B cell (primary cell): ENCODE measurements around the gene RCSD1. TPM values are rescaled to one million over a fixed set of nuclear protein-coding genes. Genes with fewer than 3 reads are reported as not detected.

ENCODE experiments used
- ATAC-seq: fragments of 200-7000 bp; cut with Tn5 transposase; one replicate; pipeline ENCODE4 v1.10.0; 2021; ENCODE audit warnings: low read depth, mild to moderate bottlenecking, moderate number of reproducible peaks, moderate library complexity
- CTCF ChIA-PET: fragments of 350-600 bp; sonication (Branson Sonifier 250); formaldehyde crosslinking; loops from one replicate; lab custom pipeline; 2021; ENCODE audit warnings: antibody characterized with exemption, inconsistent platforms; lab: Charles Lee
- POLR2A ChIA-PET: fragments of 350-600 bp; sonication (Branson Sonifier 250); formaldehyde crosslinking; loops from one replicate; lab custom pipeline; 2021; ENCODE audit warnings: antibody characterized with exemption; lab: Charles Lee
- DNase-seq: peaks from one replicate; pipeline ENCODE4 v3.0.0; 2013
- H2AFZ ChIP-seq: 2 replicates; pipeline ENCODE4 v1.6.1; 2012; ENCODE audit warnings: mild to moderate bottlenecking, low read depth, low read length; ENCODE audit not compliant: insufficient read depth, poor library complexity, severe bottlenecking
- H3K27ac ChIP-seq, 2 donors: 1 replicate in 1 of 2; 2 replicates in 1 of 2; pipeline ENCODE4 v1.5.1; 2012 to 2013; ENCODE audit warnings: low read length in 2 of 2, mild to moderate bottlenecking in 2 of 2, moderate library complexity in 1 of 2
- H3K27me3 ChIP-seq, 4 experiments: fragments of 200-600 bp in 1 of 4; sonication (generic) in 1 of 4; replicated peaks in 1 of 4; 1 replicate in 2 of 4; 2 replicates in 2 of 4; pipeline versions ENCODE4 v1.6.1 to v1.7.0; 2013 to 2016; ENCODE audit warnings: low read length in 3 of 4, mild to moderate bottlenecking in 2 of 4, mixed read lengths in 1 of 4, moderate library complexity in 1 of 4; ENCODE audit not compliant: insufficient read depth in 4 of 4, control insufficient read depth in 3 of 4; ENCODE audit errors: control extremely low read depth in 1 of 4
- H3K36me3 ChIP-seq, 2 experiments: replicated peaks in 1 of 2; 1 replicate in 1 of 2; 2 replicates in 1 of 2; pipeline versions ENCODE4 v1.6.1 to v1.7.1; 2013; ENCODE audit warnings: low read length in 1 of 2; ENCODE audit not compliant: insufficient read depth in 2 of 2, control insufficient read depth in 1 of 2; ENCODE audit errors: control extremely low read depth in 1 of 2, extremely low read depth in 1 of 2
- H3K4me1 ChIP-seq, 2 donors: fragments of 200-600 bp in 1 of 2; sonication (generic) in 1 of 2; 1 replicate in 1 of 2; 2 replicates in 1 of 2; pipeline versions ENCODE4 v1.5.1 to v1.6.1; 2013 to 2017; ENCODE audit warnings: low read length in 2 of 2; ENCODE audit not compliant: control insufficient read depth in 2 of 2, insufficient read depth in 2 of 2
- H3K4me2 ChIP-seq: replicated peaks from 2 replicates; pipeline ENCODE3; 2012; ENCODE audit warnings: mild to moderate bottlenecking, low read depth, low read length; ENCODE audit not compliant: poor library complexity, severe bottlenecking
- H3K4me3 ChIP-seq, 5 experiments: fragments of 200-600 bp in 1 of 5; sonication (generic) in 1 of 5; 1 replicate in 3 of 5; 2 replicates in 2 of 5; pipeline versions ENCODE4 v1.5.1 to v1.7.0; 2011 to 2016; ENCODE audit warnings: low read length in 4 of 5, mild to moderate bottlenecking in 4 of 5, low read depth in 2 of 5, control low read depth in 1 of 5, moderate library complexity in 1 of 5; ENCODE audit not compliant: insufficient read depth in 1 of 5; ENCODE audit errors: control extremely low read depth in 1 of 5, extremely low read depth in 1 of 5
- H3K79me2 ChIP-seq: fragments of 200-600 bp; sonication (generic); one replicate; pipeline ENCODE4 v1.6.0; 2016; ENCODE audit warnings: low read length; ENCODE audit not compliant: control insufficient read depth, insufficient read depth
- H3K9ac ChIP-seq: fragments of 200-600 bp; sonication (generic); 2 replicates; pipeline ENCODE4 v1.6.1; 2017; ENCODE audit warnings: mild to moderate bottlenecking, low read length, moderate library complexity
- H3K9me3 ChIP-seq, 3 donors: one replicate each; pipeline versions ENCODE4 v1.6.1 to v1.7.1; 2013; ENCODE audit warnings: low read length in 2 of 3; ENCODE audit not compliant: control insufficient read depth in 2 of 3, insufficient read depth in 1 of 3; ENCODE audit errors: control extremely low read depth in 1 of 3
- H4K20me1 ChIP-seq: 2 replicates; pipeline ENCODE4 v1.6.0; 2012; ENCODE audit warnings: mild to moderate bottlenecking, low read length; ENCODE audit not compliant: insufficient read depth, control insufficient read depth, poor library complexity, severe bottlenecking
- H3K27ac Mint-ChIP-seq: one replicate; pipeline ENCODE4 v1.8.0; 2021; ENCODE audit warnings: mixed read lengths
- H3K27me3 Mint-ChIP-seq: one replicate; pipeline ENCODE4 v1.8.0; 2021; ENCODE audit warnings: mixed read lengths
- H3K4me1 Mint-ChIP-seq: one replicate; pipeline ENCODE4 v1.8.0; 2021; ENCODE audit warnings: mixed read lengths
- H3K4me3 Mint-ChIP-seq: one replicate; pipeline ENCODE4 v1.8.0; 2021; ENCODE audit warnings: mixed read lengths
- H3K9me3 Mint-ChIP-seq: one replicate; pipeline ENCODE4 v1.8.0; 2022; ENCODE audit warnings: mixed read lengths; ENCODE audit not compliant: insufficient read depth
- EZH2 ChIP-seq: IDR thresholded peaks from 2 replicates; pipeline ENCODE4 v1.6.1; 2012; ENCODE audit warnings: borderline replicate concordance, low read depth, mild to moderate bottlenecking, moderate library complexity, low read length; ENCODE audit not compliant: insufficient read depth, poor library complexity, severe bottlenecking
- WGBS: methylation state at CpG from one replicate; pipeline ENCODE4 v1.1.5; 2013; ENCODE audit warnings: missing lambda C conversion rate; ENCODE audit not compliant: insufficient coverage; 5-methylcytosine and 5-hydroxymethylcytosine counted together
- intact Hi-C: fragments of 100-400 bp; cut with micrococcal nuclease; formaldehyde crosslinking; loops from one replicate; pipeline ENCODE4 v1.10.0; 2022
- polyA plus RNA-seq: library from polyadenylated mRNA; depleted of rRNA; stranded (reverse); fragments of >200 nt; gene quantifications from 2 replicates; pipeline ENCODE4 v1.2.3, GENCODE V29; 2012
- total RNA-seq, 2 donors: library from RNA; stranded (reverse); fragments of 120-200 nt in 1 of 2; gene quantifications; 1 replicate in 1 of 2; 2 replicates in 1 of 2; pipeline versions ENCODE4 v1.2.3 to v1.2.4, GENCODE V29; 2013 to 2022
- TF ChIP-seq, protein P1 (sequence below): fragments of 200-600 bp; IDR thresholded peaks from one replicate; pipeline ENCODE4 v1.8.0; 2022; ENCODE audit warnings: antibody characterized with exemption, mild to moderate bottlenecking

The RCSD1 gene
- total and polyA plus RNA-seq, 2 donors (not counting 1 experiment from before 2014, with no cell fraction given): 129 to 525 TPM

DNA sequence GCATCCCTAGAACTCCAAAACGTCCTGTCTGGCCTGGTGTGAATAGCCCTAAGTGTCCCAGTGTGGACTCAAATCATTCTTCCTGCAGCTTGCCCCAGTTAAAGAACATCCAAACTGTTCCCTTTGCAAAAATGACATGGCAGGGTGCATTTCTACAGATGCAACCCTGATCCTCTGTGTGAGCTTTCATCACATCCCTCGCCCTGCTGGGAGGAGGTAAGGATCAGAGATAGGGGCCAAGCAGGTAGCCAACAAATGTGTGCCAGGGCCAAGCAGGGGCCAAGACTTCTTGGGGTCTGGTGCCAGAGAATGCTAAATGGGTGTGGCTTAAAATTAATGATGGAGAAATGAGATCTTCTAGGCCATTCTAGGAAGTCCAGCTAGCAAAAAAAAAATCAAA is 64.7 kb downstream of the RCSD1 start:
- intact Hi-C loops: no loop called here
- no peak overlapping the region for H3K4me3 ChIP-seq
- H2AFZ ChIP-seq: no peak overlapping the region
- H3K79me2 ChIP-seq: peaks cover 64% of the 10 kb centered on the region
- no peaks in the 10 kb centered on the region for H3K27me3 ChIP-seq
- TF ChIP-seq, protein P1, sequence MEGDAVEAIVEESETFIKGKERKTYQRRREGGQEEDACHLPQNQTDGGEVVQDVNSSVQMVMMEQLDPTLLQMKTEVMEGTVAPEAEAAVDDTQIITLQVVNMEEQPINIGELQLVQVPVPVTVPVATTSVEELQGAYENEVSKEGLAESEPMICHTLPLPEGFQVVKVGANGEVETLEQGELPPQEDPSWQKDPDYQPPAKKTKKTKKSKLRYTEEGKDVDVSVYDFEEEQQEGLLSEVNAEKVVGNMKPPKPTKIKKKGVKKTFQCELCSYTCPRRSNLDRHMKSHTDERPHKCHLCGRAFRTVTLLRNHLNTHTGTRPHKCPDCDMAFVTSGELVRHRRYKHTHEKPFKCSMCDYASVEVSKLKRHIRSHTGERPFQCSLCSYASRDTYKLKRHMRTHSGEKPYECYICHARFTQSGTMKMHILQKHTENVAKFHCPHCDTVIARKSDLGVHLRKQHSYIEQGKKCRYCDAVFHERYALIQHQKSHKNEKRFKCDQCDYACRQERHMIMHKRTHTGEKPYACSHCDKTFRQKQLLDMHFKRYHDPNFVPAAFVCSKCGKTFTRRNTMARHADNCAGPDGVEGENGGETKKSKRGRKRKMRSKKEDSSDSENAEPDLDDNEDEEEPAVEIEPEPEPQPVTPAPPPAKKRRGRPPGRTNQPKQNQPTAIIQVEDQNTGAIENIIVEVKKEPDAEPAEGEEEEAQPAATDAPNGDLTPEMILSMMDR: no peak
- TF ChIP-seq EZH2: no peak
- H4K20me1 ChIP-seq: peaks cover 94% of the 10 kb centered on the region
- peaks cover 10 to 96% of the 10 kb centered on the region in 2 experiments for H3K36me3 ChIP-seq
- DNase-seq (no peak), ATAC-seq (no peak)
- Mint-ChIP-seq H3K4me1 (peaks cover 14% of the 10 kb centered on the region), H3K27ac (peak overlapping the region; percentile 12), H3K4me3 (no peak overlapping the region), H3K9me3 (no peaks in the 10 kb centered on the region), H3K27me3 (no peaks in the 10 kb centered on the region)
- no peaks in the 10 kb centered on the region for H3K9me3 ChIP-seq
- POLR2A ChIA-PET: interaction anchor here (0.6 to 0.7 kb wide), 2 partner anchors 27 to 40 kb away, joined by 3 to 4 read pairs; no protein-coding TSS in a partner anchor
- CTCF ChIA-PET: interaction anchor here (1.8 to 3.7 kb wide), 3 partner anchors 13 to 94 kb away, joined by 5 to 20 read pairs (median 10); no protein-coding TSS in a partner anchor
- H3K4me2 ChIP-seq: no peak overlapping the region
- WGBS: 95% methylated on average over 2 of the region's 2 CpGs
- no peak overlapping the region for H3K9ac ChIP-seq
- peak overlapping the region in 1 of 2 donors; percentile 23 for H3K27ac ChIP-seq
- H3K4me1 ChIP-seq: no peaks in the 10 kb centered on the region

DNA sequence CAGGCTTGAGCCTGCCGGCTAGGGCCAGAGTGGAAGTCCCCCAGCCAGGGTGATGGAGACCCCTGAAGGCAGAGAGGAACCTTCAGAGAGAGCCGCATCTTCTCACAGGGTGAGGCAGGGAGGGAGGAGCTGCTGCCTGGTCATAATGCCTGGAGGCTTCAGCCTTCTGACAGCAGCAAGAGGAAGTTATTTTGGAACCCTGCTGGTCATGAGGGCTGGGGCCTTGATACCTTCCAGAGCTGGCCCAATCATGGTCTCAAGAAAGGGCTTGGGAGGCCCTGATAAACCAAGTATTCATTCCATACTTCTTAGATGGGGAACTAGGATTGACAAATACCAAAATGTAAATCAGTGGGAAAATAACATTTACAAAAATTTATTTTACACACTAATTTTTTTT is 65.1 kb downstream of the RCSD1 start:
- H3K9ac ChIP-seq: no peak overlapping the region
- no peak overlapping the region for H3K4me2 ChIP-seq
- Mint-ChIP-seq H3K9me3 (no peaks in the 10 kb centered on the region), H3K4me1 (peaks cover 16% of the 10 kb centered on the region), H3K27me3 (no peaks in the 10 kb centered on the region), H3K4me3 (no peak overlapping the region), H3K27ac (peak overlapping the region; percentile 12)
- POLR2A ChIA-PET: interaction anchor here (0.7 kb wide), 2 partner anchors 40 to 67 kb away, joined by 4 to 6 read pairs; no protein-coding TSS in a partner anchor
- peaks cover 94% of the 10 kb centered on the region for H4K20me1 ChIP-seq
- 97% methylated on average over 2 of the region's 2 CpGs for WGBS
- TF ChIP-seq, protein P1: no peak
- TF ChIP-seq EZH2: no peak
- no peak for ATAC-seq
- no peak for DNase-seq
- H3K27ac ChIP-seq: peak overlapping the region in 1 of 2 donors; percentile 23
- intact Hi-C loops: no loop called here
- H3K27me3 ChIP-seq: no peaks in the 10 kb centered on the region
- no peak overlapping the region for H3K4me3 ChIP-seq
- H3K79me2 ChIP-seq: peaks cover 64% of the 10 kb centered on the region
- CTCF ChIA-PET: interaction anchor here (0.9 to 3.7 kb wide), 3 partner anchors 20 to 106 kb away, joined by 3 to 20 read pairs (median 10); no protein-coding TSS in a partner anchor
- peaks cover 11 to 96% of the 10 kb centered on the region in 2 experiments for H3K36me3 ChIP-seq
- H2AFZ ChIP-seq: no peak overlapping the region
- no peaks in the 10 kb centered on the region for H3K4me1 ChIP-seq
- no peaks in the 10 kb centered on the region for H3K9me3 ChIP-seq
